GM18505 (cell line): Measurements from ENCODE around the gene CA5A.

Source experiments
- ATAC-seq: cut with Tn5 transposase; IDR thresholded peaks from one replicate; pipeline ENCODE4 v1.9.1; 2021; ENCODE audit not compliant: unreplicated experiment
- POLR2A ChIP-seq: IDR thresholded peaks from 4 replicates; pipeline ENCODE4 v1.6.1; 2011; ENCODE audit warnings: borderline replicate concordance; ENCODE audit not compliant: insufficient read depth, insufficient read length; ENCODE audit errors: extremely low read depth

CA5A gene

DNA sequence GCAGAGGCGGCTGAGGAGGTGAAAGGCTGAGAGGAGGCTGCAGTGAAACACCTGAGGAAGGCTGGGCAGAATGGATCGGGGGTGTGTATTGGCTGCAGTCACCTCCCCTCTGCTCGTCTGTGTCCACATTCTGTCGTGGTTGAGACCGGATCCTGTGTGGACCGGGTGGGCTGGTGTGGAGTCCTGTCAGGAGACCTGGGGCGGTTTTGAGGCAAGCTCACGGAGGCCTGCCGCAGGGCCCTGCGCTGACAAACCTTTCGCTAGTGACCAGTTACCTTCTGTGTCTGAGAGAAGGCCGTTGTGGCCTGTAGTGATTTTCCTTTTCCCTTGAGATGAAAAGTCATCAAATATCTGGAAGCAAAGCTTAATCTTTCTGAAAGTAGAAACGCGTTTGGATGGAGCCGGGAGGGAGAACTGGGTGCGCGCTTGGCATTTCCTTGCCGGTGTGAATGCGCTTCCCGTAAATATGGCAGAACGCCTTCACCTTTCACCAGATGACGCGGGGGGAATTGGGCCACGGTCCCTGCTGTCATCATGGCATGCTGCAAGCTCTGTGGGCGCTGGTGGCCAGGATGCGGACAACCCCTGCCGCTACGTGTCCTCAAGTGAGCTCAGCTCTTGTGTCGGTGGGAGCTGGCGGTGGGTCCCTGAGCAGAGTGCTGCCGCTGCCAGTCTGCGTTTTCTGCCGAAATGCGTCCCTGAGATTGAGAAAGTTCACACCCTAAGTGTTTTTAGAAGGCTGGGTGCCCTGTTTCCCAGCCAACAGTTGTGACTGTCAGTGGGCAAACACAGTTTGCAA, 21.2 kb upstream of the CA5A start:
- TF ChIP-seq POLR2A: no peak
- ATAC-seq: no peak

DNA sequence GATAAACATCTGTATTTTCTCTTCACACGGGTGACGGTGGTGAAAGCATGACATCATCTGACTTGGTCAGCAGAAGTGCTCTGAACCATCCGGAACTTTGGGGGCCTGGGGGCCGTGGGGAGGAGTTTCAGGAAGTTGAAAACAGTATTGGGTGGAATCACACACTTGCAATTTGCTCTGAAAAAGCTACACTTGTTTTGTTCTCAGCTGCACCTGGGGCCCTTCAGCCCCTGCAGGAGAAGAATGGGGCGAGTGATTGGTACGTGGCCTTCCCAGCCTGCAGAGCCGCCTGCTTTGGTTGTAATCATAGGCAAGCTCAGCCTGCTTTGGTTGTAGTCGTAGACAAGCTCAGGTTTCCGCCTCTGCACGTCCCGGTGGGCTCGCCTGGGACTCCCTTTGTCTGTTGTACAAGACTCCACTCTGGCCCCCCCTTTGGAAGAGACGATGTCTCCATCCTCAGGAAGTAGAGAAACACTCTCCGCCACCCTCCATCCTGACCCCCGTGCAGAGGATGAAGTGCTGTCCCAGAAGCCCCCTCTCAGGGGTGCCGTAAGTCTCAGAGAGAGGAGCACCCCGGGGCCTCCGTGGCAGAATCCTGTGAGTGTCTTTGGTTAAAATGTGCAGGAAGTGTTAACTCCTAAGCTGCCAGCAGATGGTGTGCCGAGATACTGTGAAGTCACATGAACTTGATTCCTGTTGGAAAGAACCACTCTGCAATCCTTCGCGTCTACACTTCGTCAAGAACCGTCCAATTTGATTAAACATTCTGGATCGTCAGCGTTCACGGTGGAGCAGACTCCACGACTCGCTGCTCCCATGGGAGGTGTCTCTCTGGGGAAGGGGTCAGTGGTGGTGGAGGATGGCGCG, 20.3 kb upstream of the CA5A start:
- TF ChIP-seq POLR2A: peak; percentile 38
- ATAC-seq: no peak

DNA sequence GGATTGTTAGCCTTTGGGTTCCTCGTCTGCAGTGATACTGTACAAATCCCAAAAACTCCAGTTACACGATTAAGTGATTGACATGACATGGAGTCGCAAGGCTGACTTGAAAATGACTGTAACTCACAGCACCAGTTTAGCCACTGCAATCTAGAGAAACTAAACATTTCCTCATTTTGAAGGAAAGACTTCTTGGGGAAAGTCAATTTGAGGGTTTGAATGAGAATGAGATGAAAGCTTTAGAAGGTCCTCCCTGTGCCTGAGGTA, 19.7 kb upstream of the CA5A start:
- no peak for ATAC-seq
- no peak for TF ChIP-seq POLR2A

DNA sequence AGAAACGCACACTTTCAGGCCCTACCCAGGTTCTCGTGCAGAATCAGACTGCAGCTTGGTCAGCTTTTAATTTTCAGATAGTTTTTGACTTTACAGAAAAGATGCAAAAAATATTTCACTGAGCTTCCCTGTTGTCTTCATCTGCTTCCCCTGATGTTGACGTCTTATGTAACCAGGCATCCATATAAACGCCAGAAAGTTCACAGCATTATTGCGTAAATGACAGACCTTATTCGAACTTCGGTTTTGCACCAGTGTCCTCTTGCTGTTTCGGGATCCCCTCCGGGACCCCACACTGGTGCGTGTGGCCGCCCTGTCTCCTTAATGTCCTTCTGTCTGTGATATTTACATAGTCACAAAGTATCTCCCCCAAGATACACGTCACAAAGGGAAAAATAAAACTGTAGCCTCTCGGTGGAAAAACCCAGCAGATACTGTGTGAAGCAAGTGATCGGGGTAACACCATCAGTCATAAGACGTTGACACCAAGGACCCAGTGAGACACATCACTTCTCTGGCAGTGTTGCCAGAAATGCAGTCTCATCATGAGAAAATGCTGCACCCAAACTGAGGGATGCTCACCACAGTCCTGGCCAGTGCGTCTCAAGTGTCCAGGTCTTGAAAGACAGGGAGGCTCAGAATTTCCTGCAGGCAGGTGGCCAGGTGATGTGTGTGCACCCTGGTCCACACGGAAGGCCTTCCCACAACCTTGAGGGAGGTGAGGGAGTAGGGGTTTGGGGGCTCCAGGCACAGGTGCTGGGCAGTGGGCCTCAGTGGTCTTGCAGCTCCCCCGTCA, 19.2 kb upstream of the CA5A start:
- ATAC-seq: no peak
- TF ChIP-seq POLR2A: no peak

DNA sequence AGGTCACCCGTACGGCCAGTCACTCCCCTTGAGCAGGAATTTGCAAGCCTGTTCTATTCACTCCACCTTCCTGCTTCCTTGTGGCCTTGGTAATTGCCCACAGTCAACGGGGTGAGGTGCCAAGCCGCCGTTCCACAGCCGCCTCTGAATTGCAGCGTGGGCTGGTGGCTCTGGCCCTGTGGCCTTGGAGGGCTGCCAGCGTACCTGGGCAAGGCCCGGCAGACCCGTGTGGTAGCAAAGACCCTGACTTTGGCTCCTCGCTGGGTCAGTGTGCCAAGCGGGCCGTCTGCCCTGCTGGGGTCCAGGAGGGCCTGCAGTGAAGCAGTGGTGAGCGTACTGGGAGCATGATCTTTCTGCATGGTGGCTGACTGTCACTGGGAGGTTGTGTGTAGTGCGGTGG, 18.5 kb upstream of the CA5A start:
- no peak for ATAC-seq
- no peak for TF ChIP-seq POLR2A

DNA sequence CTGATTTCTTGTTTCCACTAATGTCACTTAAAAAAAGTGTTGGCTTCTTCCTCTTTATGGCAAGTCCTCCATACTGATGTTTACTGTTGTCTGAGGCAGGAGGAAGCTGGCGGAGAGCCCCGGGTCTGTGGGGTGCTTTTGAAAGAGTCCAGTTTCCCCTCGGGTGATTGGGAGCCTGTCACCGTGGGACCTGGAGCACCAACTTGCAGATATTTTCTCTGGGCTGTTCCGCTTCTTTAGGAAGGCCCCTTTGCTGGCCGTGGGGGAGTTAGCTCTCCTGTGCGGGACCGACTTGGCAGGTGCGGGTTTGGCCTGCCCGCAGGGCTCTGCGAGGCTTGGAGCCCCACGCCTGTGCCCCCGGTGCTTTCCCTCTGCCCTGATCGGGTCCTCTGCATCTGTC, 18.0 kb upstream of the CA5A start:
- ATAC-seq: no peak
- TF ChIP-seq POLR2A: no peak

DNA sequence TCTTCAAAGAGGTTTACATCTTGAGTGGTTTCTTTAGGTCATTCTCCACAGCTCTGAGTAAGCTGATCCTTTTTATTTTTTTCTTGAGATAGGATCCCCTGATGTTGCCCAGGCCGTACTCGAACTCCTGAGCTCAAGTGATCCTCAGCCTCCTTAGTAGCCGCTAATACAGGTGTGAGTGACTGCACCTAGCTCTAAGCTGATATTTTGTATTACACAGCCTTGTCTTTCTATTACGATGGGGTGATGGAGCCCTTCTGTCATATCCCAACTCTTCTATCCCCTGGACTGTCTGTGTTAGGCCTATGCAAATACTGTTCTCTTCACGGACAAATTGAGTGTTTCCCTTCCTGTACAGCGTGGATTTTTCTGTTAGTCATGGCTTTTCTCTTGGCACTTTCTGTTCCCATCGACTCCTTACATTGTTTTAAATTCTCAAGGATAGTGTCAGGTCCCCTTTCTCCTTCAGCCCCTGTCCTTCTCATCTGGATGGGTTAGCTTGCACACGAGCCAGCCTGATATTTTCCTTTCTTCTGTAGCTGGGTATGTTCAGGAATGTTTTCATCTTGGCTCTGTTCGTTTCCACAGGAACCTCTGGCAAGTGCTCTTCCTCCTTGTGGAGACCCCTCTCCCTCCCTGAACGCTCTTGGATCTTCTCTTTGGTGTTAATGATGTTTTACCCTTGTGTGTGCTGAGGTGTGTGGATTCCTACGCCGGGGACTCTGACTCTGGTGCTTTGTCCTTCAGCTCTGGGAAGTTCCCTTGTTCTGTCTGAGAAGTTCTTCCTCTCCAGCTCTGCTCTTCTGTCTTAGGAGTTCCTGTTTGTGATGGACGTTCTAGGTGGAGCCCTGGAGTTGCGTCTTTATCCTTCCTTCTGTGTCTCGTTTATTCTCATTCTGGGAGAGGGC, 17.2 kb upstream of the CA5A start:
- TF ChIP-seq POLR2A: no peak
- no peak for ATAC-seq

DNA sequence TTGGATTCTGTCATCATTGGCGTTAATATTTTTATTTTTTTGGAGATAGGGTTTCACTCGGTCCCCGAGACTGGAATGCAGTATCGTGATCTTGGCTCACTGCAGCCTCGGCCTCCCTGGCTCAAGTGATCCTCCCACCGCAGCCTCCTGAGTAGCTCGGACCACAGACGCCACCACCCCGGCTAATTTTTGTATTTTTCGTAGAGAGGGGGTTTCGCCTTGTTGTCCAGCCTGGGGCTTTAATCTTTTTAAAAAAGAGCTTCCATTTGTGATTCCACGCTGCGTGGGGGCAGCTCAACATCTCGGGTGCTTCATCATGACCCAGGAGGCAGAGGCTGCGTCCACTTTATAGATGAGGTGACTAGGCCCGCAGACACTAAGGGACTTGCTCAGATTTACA, 16.4 kb upstream of the CA5A start:
- no peak for ATAC-seq

DNA sequence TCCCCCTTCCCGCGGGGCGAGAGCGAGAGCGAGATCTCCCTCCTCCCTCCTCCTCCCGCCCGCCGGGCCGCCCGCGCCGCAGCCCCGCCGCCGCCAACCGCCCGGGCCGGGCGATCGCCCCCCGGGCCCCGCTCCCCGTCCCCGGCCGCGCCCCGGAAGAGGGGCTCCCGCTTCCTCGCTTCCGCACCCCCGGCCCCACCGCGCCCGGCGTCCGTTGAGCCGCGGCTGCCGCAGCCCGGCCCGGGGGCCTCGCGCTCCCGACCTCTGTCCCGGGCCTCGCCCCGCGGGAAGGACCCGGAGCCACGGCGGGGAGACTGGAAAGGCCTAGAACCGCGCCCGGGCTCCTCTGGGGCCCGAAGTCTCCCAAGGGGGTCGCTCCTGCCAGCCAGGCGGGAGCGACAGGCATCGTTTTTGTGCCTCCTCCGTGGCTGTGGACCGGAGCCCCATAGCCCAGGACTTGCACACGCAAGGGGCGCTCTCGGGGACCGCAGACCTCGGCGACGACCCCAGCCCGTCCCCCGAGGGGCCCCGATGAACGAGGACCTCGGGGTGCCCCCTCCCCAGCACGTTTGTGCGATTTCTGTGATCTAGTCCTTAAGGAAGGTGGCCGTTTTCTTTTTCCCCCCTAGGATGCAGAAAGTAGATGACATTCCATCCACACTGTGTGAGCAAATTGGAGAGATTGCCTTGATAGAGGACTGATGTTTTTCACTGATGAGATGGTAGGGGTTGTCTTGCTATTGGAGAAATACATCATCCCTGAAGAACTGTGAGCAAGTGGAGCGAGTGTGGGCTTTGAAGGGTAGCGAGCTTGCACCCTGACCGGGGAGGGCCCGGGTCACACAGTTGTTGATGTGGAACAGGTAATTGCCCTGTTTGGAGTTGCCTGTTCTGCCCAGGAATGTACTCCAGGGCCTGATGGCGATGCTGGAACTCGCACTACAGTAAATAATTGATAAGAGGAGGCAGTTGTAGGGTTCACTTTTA, 15.5 kb upstream of the CA5A start:
- peak; percentile 78 for TF ChIP-seq POLR2A
- peak; percentile 18 for ATAC-seq

More for the DNA sequence above, 16.4 kb upstream of the CA5A start:
- TF ChIP-seq POLR2A: no peak

DNA sequence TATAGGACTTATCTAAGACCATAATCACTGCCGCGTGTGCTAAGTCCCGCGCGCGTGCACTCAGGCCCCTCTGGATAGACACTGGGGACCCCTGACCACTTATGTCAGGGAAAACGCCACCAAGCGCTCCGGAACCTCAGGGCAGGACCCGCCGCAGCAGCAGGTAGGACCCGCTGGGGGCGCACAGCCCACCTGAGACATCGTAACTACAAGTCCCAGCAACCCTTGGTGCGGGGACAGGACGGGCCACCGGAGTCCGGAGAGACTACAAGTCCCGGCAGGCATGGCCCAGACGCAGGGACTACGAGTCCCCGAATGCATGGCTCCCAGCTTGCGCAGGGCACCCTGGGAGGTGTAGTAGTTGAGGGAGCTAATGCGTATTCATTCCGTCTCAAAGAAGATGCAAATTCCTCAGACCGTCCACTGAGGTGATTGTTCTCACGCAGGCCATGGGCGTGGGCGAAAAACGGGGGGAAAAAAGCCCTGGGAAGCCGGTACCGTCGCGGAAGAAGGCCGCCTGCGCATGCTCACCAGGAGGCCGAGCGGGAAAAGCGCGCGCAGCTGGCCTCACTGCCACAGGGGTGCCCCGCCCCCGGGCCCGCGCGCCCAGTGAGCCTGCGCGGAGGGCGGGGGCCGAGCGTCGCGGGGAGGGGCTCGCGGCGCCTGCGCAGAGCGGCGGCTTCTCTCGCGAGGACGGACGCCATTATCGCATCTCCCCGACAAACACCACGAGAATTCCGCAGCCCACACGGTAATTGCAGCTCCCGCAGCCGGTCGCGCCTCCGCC, 14.6 kb upstream of the CA5A start, which contains the start of gene BANP:
Gene BANP, plus strand, starts transcription at position 670 of the 787 bp plus-strand sequence. CDS start 23,682 bp downstream, outside the sequence.
- TF ChIP-seq POLR2A: no peak
- peak; percentile 76 for ATAC-seq
